HFFc6 (cell line): Measurements from ENCODE around the gene RBM10. TPM values are rescaled to one million over a fixed set of nuclear protein-coding genes. Genes with fewer than 3 reads are reported as not detected.

ENCODE experiments used
- DNase-seq: peaks from one replicate; pipeline ENCODE4 v3.0.0-alpha.2; 2018
- H3K27ac Mint-ChIP-seq: 2 replicates; pipeline ENCODE4 v1.8.0; 2020; ENCODE audit warnings: mild to moderate bottlenecking, mixed read lengths
- H3K27me3 Mint-ChIP-seq: 2 replicates; pipeline ENCODE4 v1.8.0; 2021; ENCODE audit warnings: mild to moderate bottlenecking, moderate library complexity, mixed read lengths; ENCODE audit not compliant: insufficient read depth
- H3K36me3 Mint-ChIP-seq: 2 replicates; pipeline ENCODE4 v1.8.0; 2021; ENCODE audit warnings: low read depth, mixed read lengths
- H3K4me1 Mint-ChIP-seq: 2 replicates; pipeline ENCODE4 v1.8.0; 2020; ENCODE audit warnings: low read depth, mixed read lengths
- H3K4me3 Mint-ChIP-seq: 2 replicates; pipeline ENCODE4 v1.8.0; 2020; ENCODE audit warnings: mild to moderate bottlenecking, moderate library complexity, mixed read lengths
- H3K9me3 Mint-ChIP-seq: 2 replicates; pipeline ENCODE4 v1.8.0; 2020; ENCODE audit warnings: mild to moderate bottlenecking, mixed read lengths
- CTCF ChIP-seq: fragments of 200-600 bp; sonication (generic); IDR thresholded peaks from 2 replicates; pipeline ENCODE4 v1.5.0; 2021; ENCODE audit warnings: antibody characterized with exemption, mild to moderate bottlenecking
- total RNA-seq, 6 experiments: library from RNA; stranded (reverse); fragmentation: NEBNext Ultra II Directional; extraction: Animal tissue kit (Norgen Biotek cat#: 25700); gene quantifications; 2 replicates in 1 of 6; 3 replicates in 5 of 6; pipeline ENCODE4 v1.2.3, GENCODE V29; 2021

RBM10 gene
- total RNA-seq, 6 experiments from 2014 or later, result 38.8 to 44.3 (median 41.7) TPM

- no peak for TF ChIP-seq CTCF
- Mint-ChIP-seq H3K27ac (no peak overlapping the region), H3K4me1 (peaks cover 13% of the 10 kb centered on the region), H3K27me3 (peaks cover 6% of the 10 kb centered on the region), H3K9me3 (no peaks in the 10 kb centered on the region), H3K36me3 (peaks cover 10% of the 10 kb centered on the region), H3K4me3 (no peak overlapping the region)
- no peak for DNase-seq
Observed at GRCh38 chrX:47224896-47225290, 79.9 kb downstream of the RBM10 start.

GRCh38 chrX:47226071-47226470 lies 81.0 kb downstream of the RBM10 start:
- no peaks in the 10 kb centered on the region for H3K9me3 Mint-ChIP-seq
- TF ChIP-seq CTCF, result no peak
- H3K4me1 Mint-ChIP-seq, result peaks cover 1% of the 10 kb centered on the region
- no peak for DNase-seq
- H3K27me3 Mint-ChIP-seq, result peaks cover 3% of the 10 kb centered on the region; the same call in 1 of the 2 replicates
- no peak overlapping the region for H3K27ac Mint-ChIP-seq
- H3K4me3 Mint-ChIP-seq, result no peak overlapping the region
- peaks cover 5% of the 10 kb centered on the region for H3K36me3 Mint-ChIP-seq

GRCh38 chrX:47226531-47227333 lies 81.7 kb downstream of the RBM10 start:
- no peaks in the 10 kb centered on the region for H3K4me1 Mint-ChIP-seq

GRCh38 chrX:47227334-47227583 lies 82.2 kb downstream of the RBM10 start:
- TF ChIP-seq CTCF, result no peak
- no peaks in the 10 kb centered on the region for H3K9me3 Mint-ChIP-seq
- H3K4me1 Mint-ChIP-seq, result no peaks in the 10 kb centered on the region
- H3K27me3 Mint-ChIP-seq, result peaks cover 3% of the 10 kb centered on the region; the same call in 1 of the 2 replicates
- DNase-seq, result no peak
- H3K4me3 Mint-ChIP-seq, result no peak overlapping the region
- H3K36me3 Mint-ChIP-seq, result peaks cover 5% of the 10 kb centered on the region
- H3K27ac Mint-ChIP-seq, result no peak overlapping the region

More at GRCh38 chrX:47226531-47227333, 81.7 kb downstream of the RBM10 start:
- Mint-ChIP-seq H3K4me3 (no peak overlapping the region), H3K27ac (no peak overlapping the region), H3K27me3 (peaks cover 3% of the 10 kb centered on the region; the same call in 1 of the 2 replicates), H3K36me3 (peaks cover 5% of the 10 kb centered on the region), H3K9me3 (no peaks in the 10 kb centered on the region)
- no peak for TF ChIP-seq CTCF
- no peak for DNase-seq

GRCh38 chrX:47228550-47229270 lies 83.7 kb downstream of the RBM10 start:
- DNase-seq, result no peak
- Mint-ChIP-seq H3K27me3 (peaks cover 6% of the 10 kb centered on the region; the same call in 1 of the 2 replicates), H3K4me1 (no peaks in the 10 kb centered on the region), H3K4me3 (no peak overlapping the region), H3K27ac (no peak overlapping the region), H3K36me3 (peaks cover 5% of the 10 kb centered on the region), H3K9me3 (no peaks in the 10 kb centered on the region)
- no peak for TF ChIP-seq CTCF
